Naive thymus-derived CD4-positive, alpha-beta T cell (primary cell): ENCODE measurements around the gene RAD51B. TPM values are rescaled to one million over a fixed set of nuclear protein-coding genes. Genes with fewer than 3 reads are reported as not detected.
A peak's percentile ranks its signal among the peaks of the same experiment; 100 is the strongest.

ENCODE experiments used
- ATAC-seq: fragments of 150-1000 bp; cut with Tn5 transposase; 2 replicates; pipeline ENCODE4 v1.10.0; 2021; ENCODE audit warnings: mild to moderate bottlenecking, moderate library complexity
- CTCF ChIA-PET: fragments of 350-600 bp; sonication (Branson Sonifier 250); formaldehyde crosslinking; loops from one replicate; lab custom pipeline; 2021; ENCODE audit warnings: antibody characterized with exemption; lab: Charles Lee
- POLR2A ChIA-PET: fragments of 350-600 bp; sonication (Branson Sonifier 250); formaldehyde crosslinking; loops from one replicate; lab custom pipeline; 2021; ENCODE audit warnings: antibody characterized with exemption, inconsistent platforms; lab: Charles Lee
- DNase-seq, 9 donors: peaks; one replicate each; pipeline versions ENCODE4 v3.0.0 to v3.0.0-alpha.2; 2020 to 2022; ENCODE audit warnings: mixed read lengths in 1 of 9
- H3K27ac ChIP-seq: one replicate; pipeline ENCODE4 v1.7.0; 2013; ENCODE audit warnings: mild to moderate bottlenecking, low read depth, low read length, moderate library complexity
- H3K27me3 ChIP-seq, 2 donors: one replicate each; pipeline ENCODE4 v1.7.0; 2013; ENCODE audit warnings: low read length in 2 of 2, mild to moderate bottlenecking in 2 of 2, moderate library complexity in 2 of 2; ENCODE audit not compliant: control insufficient read depth in 2 of 2, insufficient read depth in 2 of 2
- H3K36me3 ChIP-seq, 3 experiments: 1 replicate in 2 of 3; 2 replicates in 1 of 3; pipeline ENCODE4 v1.7.0; 2013; ENCODE audit warnings: low read length in 3 of 3, mild to moderate bottlenecking in 3 of 3, moderate library complexity in 1 of 3; ENCODE audit not compliant: insufficient read depth in 3 of 3, control insufficient read depth in 2 of 3
- H3K4me1 ChIP-seq, 2 donors: one replicate each; pipeline ENCODE4 v1.7.0; 2013; ENCODE audit warnings: low read length in 2 of 2, mild to moderate bottlenecking in 2 of 2, moderate library complexity in 1 of 2; ENCODE audit not compliant: control insufficient read depth in 2 of 2, insufficient read depth in 2 of 2
- H3K4me3 ChIP-seq: 2 replicates; pipeline ENCODE4 v1.7.0; 2013; ENCODE audit warnings: mild to moderate bottlenecking, low read length
- H3K9me3 ChIP-seq, 3 experiments: 1 replicate in 2 of 3; 2 replicates in 1 of 3; pipeline ENCODE4 v1.7.0; 2013; ENCODE audit warnings: low read length in 3 of 3; ENCODE audit not compliant: control insufficient read depth in 2 of 3
- H3K27ac Mint-ChIP-seq, 9 donors: one replicate each; pipeline ENCODE4 v1.8.0; 2020 to 2022; ENCODE audit warnings: mixed read lengths in 9 of 9, mild to moderate bottlenecking in 8 of 9, moderate library complexity in 5 of 9, inconsistent platforms in 2 of 9
- H3K27me3 Mint-ChIP-seq, 5 donors: one replicate each; pipeline ENCODE4 v1.8.0; 2021 to 2022; ENCODE audit warnings: mixed read lengths in 5 of 5, mild to moderate bottlenecking in 1 of 5
- H3K36me3 Mint-ChIP-seq, 5 donors: one replicate each; pipeline ENCODE4 v1.8.0; 2020 to 2022; ENCODE audit warnings: mixed read lengths in 5 of 5, mild to moderate bottlenecking in 3 of 5, inconsistent platforms in 1 of 5
- H3K4me1 Mint-ChIP-seq, 7 donors: one replicate each; pipeline ENCODE4 v1.8.0; 2020 to 2022; ENCODE audit warnings: mixed read lengths in 7 of 7, mild to moderate bottlenecking in 3 of 7, inconsistent platforms in 1 of 7
- H3K4me3 Mint-ChIP-seq, 10 donors: one replicate each; pipeline ENCODE4 v1.8.0; 2020 to 2022; ENCODE audit warnings: mild to moderate bottlenecking in 10 of 10, mixed read lengths in 10 of 10, moderate library complexity in 6 of 10, inconsistent platforms in 2 of 10
- H3K9me3 Mint-ChIP-seq, 11 donors: one replicate each; pipeline ENCODE4 v1.8.0; 2020 to 2022; ENCODE audit warnings: mixed read lengths in 11 of 11, mild to moderate bottlenecking in 4 of 11, inconsistent platforms in 1 of 11, moderate library complexity in 1 of 11
- intact Hi-C, 2 donors: fragments of 100-400 bp; cut with micrococcal nuclease; formaldehyde crosslinking; loops; one replicate each; pipeline ENCODE4 v1.15.1; 2023
- polyA plus RNA-seq, 2 donors: library from polyadenylated mRNA; unstranded; fragments of 300-500 nt; fragmentation: Illumina TruSeq; gene quantifications; one replicate each; pipeline ENCODE4 v1.2.3, GENCODE V29; 2021
- total RNA-seq, 6 experiments: library from RNA in 5 of 6; stranded (reverse) in 5 of 6; gene quantifications; 1 replicate in 5 of 6; 2 replicates in 1 of 6; pipeline ENCODE4 v1.2.3 and lab custom pipeline; 2021 to 2026

RAD51B gene
- total and polyA plus RNA-seq, 7 experiments from 2014 or later, result 15.0 to 42.2 (median 28.8) TPM

DNA sequence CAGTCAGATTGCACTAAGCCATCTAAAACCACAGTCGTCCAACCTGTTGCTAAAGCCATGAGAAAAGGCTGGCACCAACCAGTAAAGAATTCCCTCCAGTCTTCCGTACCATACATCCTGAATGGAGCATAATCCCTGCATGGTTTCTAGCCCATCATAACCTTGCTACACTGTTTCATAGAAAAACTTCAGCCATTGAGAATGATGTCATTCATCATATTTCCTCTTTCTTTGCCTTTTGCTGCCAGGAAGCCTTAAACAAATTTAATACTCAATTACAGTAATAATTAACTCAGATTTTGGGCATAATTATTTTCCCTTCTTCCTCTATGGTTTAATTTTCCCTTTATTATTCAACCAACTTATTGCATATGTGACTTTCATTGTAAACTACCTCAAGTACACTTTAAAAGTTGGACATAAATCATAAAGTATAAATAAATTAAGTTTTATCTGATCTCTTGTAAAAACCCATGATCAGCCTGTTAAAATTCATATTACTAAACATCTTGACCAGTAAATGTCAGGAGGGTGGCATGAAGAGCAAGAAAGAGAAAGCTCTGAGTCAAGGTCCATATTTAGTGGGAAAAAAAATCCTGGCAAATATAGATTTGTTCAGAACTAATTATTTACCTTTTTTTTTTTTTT is 708.6 kb downstream of the RAD51B start:
- Mint-ChIP-seq H3K4me3 (no peak overlapping the region), H3K4me1 (peaks cover 0 to 7% (median 0%) of the 10 kb centered on the region in 7 donors), H3K36me3 (peaks cover 0 to 25% (median 10%) of the 10 kb centered on the region in 5 donors), H3K27me3 (peaks cover 0 to 1% (median 0%) of the 10 kb centered on the region in 5 donors), H3K9me3 (peaks cover 0 to 32% (median 13%) of the 10 kb centered on the region in 11 donors), H3K27ac (no peak overlapping the region)
- POLR2A ChIA-PET, result interaction anchor here (0.7 to 1.3 kb wide), 4 partner anchors 8 to 260 kb away, joined by 3 to 4 read pairs (median 4); no protein-coding TSS in a partner anchor
- Histone ChIP-seq H3K27me3 (no peaks in the 10 kb centered on the region), H3K4me3 (no peak overlapping the region), H3K9me3 (peaks cover 0 to 4% (median 0%) of the 10 kb centered on the region in 3 experiments), H3K36me3 (no peaks in the 10 kb centered on the region), H3K27ac (no peak overlapping the region), H3K4me1 (no peaks in the 10 kb centered on the region)
- ATAC-seq (no peak), DNase-seq (no peak)
- CTCF ChIA-PET, result interaction anchor here (0.6 to 1.3 kb wide), 3 partner anchors 15 to 259 kb away, joined by 3 to 4 read pairs (median 3); no protein-coding TSS in a partner anchor
- intact Hi-C loops, result no loop called here

DNA sequence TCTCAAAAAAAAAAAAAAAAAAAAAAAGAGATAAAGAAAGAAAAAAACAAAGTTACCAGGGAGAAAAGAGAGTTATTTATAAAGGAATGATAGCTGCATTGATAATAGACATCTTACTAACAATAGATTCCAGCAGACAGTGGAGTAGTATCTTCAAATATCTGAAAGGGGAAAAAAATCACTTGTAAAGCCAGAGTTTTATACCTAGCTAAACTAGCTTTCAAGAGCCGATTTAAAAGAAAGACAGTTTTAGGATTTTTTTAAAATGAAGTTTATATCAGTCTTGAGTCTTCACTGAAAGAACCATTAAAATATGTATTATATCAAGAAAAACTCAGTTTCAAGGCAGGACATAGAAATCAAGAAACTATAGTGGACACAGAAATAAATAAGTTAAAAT is 710.9 kb downstream of the RAD51B start:
- ChIA-PET POLR2A (no interaction called here), CTCF (interaction anchor here (1.5 kb wide), 1 partner anchor 11 kb away, joined by 5 read pairs; no protein-coding TSS in a partner anchor)
- Mint-ChIP-seq H3K4me1 (peaks cover 0 to 22% (median 4%) of the 10 kb centered on the region in 7 donors), H3K9me3 (peaks cover 0 to 32% (median 13%) of the 10 kb centered on the region in 11 donors), H3K27ac (no peak overlapping the region), H3K4me3 (no peak overlapping the region), H3K27me3 (peaks cover 0 to 8% (median 0%) of the 10 kb centered on the region in 5 donors), H3K36me3 (peaks cover 0 to 19% (median 6%) of the 10 kb centered on the region in 5 donors)
- no peak for ATAC-seq
- peaks cover 0 to 4% (median 0%) of the 10 kb centered on the region in 3 experiments for H3K9me3 ChIP-seq
- H3K27ac ChIP-seq, result no peak overlapping the region
- H3K4me1 ChIP-seq, result no peaks in the 10 kb centered on the region
- H3K4me3 ChIP-seq, result no peak overlapping the region
- no peaks in the 10 kb centered on the region for H3K36me3 ChIP-seq
- H3K27me3 ChIP-seq, result no peaks in the 10 kb centered on the region
- intact Hi-C loops, result no loop called here
- no peak for DNase-seq

- ChIA-PET CTCF (no interaction called here), POLR2A (interaction anchor here (1.7 kb wide), 1 partner anchor 26 kb away, joined by 3 read pairs; no protein-coding TSS in a partner anchor)
- peaks cover 0 to 4% (median 0%) of the 10 kb centered on the region in 3 experiments for H3K9me3 ChIP-seq
- no peak overlapping the region for H3K4me3 ChIP-seq
- no peaks in the 10 kb centered on the region for H3K4me1 ChIP-seq
- no peak overlapping the region for H3K27ac Mint-ChIP-seq
- H3K4me3 Mint-ChIP-seq, result no peak overlapping the region
- H3K4me1 Mint-ChIP-seq, result peaks cover 0 to 26% (median 4%) of the 10 kb centered on the region in 7 donors
- intact Hi-C loops, result no loop called here
- no peaks in the 10 kb centered on the region for H3K27me3 ChIP-seq
- H3K36me3 Mint-ChIP-seq, result peaks cover 0 to 19% (median 7%) of the 10 kb centered on the region in 5 donors
- DNase-seq (no peak), ATAC-seq (no peak)
- H3K27me3 Mint-ChIP-seq, result peaks cover 0 to 8% (median 0%) of the 10 kb centered on the region in 5 donors
- no peaks in the 10 kb centered on the region for H3K36me3 ChIP-seq
- no peak overlapping the region for H3K27ac ChIP-seq
- peaks cover 0 to 32% (median 15%) of the 10 kb centered on the region in 11 donors for H3K9me3 Mint-ChIP-seq
Observed at GRCh38 chr14:68532496-68532895, 712.9 kb downstream of the RAD51B start.

DNA sequence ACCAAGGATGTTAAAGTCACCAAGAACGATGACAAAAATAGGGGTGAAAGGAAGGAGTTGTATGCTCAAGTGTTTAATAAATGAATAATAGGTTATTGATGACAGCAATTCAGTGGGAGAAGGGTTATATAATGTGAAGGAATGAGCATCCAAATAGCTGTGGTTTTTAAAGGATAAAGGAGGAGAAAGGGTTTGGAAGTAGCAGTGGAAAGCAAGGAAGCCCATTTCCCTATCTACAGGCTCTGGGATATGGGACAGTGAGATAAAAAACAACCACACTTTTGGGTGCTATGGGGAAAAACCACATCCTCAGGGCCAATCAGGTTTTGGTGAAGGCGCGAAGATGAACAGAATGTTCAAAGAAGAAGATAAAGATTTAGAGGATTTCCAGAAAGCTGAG is 714.7 kb downstream of the RAD51B start:
- H3K9me3 Mint-ChIP-seq, result peaks cover 0 to 27% (median 13%) of the 10 kb centered on the region in 11 donors
- CTCF ChIA-PET, result interaction anchor here (1.1 to 1.7 kb wide), 2 partner anchors 258 to 283 kb away, joined by 3 to 7 read pairs; no protein-coding TSS in a partner anchor
- ATAC-seq (no peak), DNase-seq (no peak)
- Histone ChIP-seq H3K9me3 (peaks cover 0 to 4% (median 0%) of the 10 kb centered on the region in 3 experiments), H3K27me3 (no peaks in the 10 kb centered on the region), H3K4me1 (no peaks in the 10 kb centered on the region), H3K27ac (no peak overlapping the region), H3K4me3 (no peak overlapping the region), H3K36me3 (no peaks in the 10 kb centered on the region)
- peaks cover 0 to 15% (median 7%) of the 10 kb centered on the region in 5 donors for H3K36me3 Mint-ChIP-seq
- peaks cover 0 to 8% (median 0%) of the 10 kb centered on the region in 5 donors for H3K27me3 Mint-ChIP-seq
- H3K4me1 Mint-ChIP-seq, result peaks cover 0 to 26% (median 6%) of the 10 kb centered on the region in 7 donors
- intact Hi-C loops, result no loop called here
- no peak overlapping the region for H3K4me3 Mint-ChIP-seq
- POLR2A ChIA-PET, result no interaction called here
- peak overlapping the region in 1 of 9 donors; percentile 3 for H3K27ac Mint-ChIP-seq

- ATAC-seq (no peak), DNase-seq (no peak)
- Mint-ChIP-seq H3K36me3 (peaks cover 0 to 9% (median 7%) of the 10 kb centered on the region in 5 donors), H3K9me3 (peaks cover 0 to 15% (median 8%) of the 10 kb centered on the region in 11 donors), H3K4me3 (no peak overlapping the region), H3K4me1 (peaks cover 0 to 26% (median 8%) of the 10 kb centered on the region in 7 donors), H3K27ac (peak overlapping the region in 3 of 9 donors; percentile 16 to 24 (median 16)), H3K27me3 (peaks cover 0 to 8% (median 0%) of the 10 kb centered on the region in 5 donors)
- intact Hi-C loops, result no loop called here
- no peaks in the 10 kb centered on the region for H3K27me3 ChIP-seq
- H3K36me3 ChIP-seq, result no peaks in the 10 kb centered on the region
- ChIA-PET CTCF (interaction anchor here (1.1 to 1.7 kb wide), 2 partner anchors 260 to 284 kb away, joined by 3 to 7 read pairs; no protein-coding TSS in a partner anchor), POLR2A (no interaction called here)
- no peaks in the 10 kb centered on the region for H3K9me3 ChIP-seq
- no peak overlapping the region for H3K4me3 ChIP-seq
- H3K27ac ChIP-seq, result no peak overlapping the region
- no peaks in the 10 kb centered on the region for H3K4me1 ChIP-seq
Observed at GRCh38 chr14:68535404-68536017, 715.9 kb downstream of the RAD51B start.

GRCh38 chr14:68536018-68536410 is 716.4 kb downstream of the RAD51B start:
- intact Hi-C loops, result no loop called here
- Histone ChIP-seq H3K4me3 (no peak overlapping the region), H3K36me3 (no peaks in the 10 kb centered on the region), H3K4me1 (no peaks in the 10 kb centered on the region), H3K27me3 (no peaks in the 10 kb centered on the region), H3K27ac (no peak overlapping the region), H3K9me3 (no peaks in the 10 kb centered on the region)
- no peak overlapping the region for H3K27ac Mint-ChIP-seq
- ChIA-PET POLR2A (no interaction called here), CTCF (no interaction called here)
- no peak overlapping the region for H3K4me3 Mint-ChIP-seq
- H3K4me1 Mint-ChIP-seq, result peaks cover 0 to 26% (median 8%) of the 10 kb centered on the region in 7 donors
- no peak for ATAC-seq
- peaks cover 0 to 8% (median 0%) of the 10 kb centered on the region in 5 donors for H3K27me3 Mint-ChIP-seq
- DNase-seq, result no peak
- H3K9me3 Mint-ChIP-seq, result peaks cover 0 to 10% (median 5%) of the 10 kb centered on the region in 11 donors
- peaks cover 0 to 7% (median 5%) of the 10 kb centered on the region in 5 donors for H3K36me3 Mint-ChIP-seq
